Spleen (tissue), 11 donors: ENCODE results near the gene CPED1. TPM values are rescaled to one million over a fixed set of nuclear protein-coding genes. Genes with fewer than 3 reads are reported as not detected.

Experiments
- DNase-seq: peaks from one replicate; pipeline ENCODE4 v3.0.0-alpha.2; 2020
- H3K27ac ChIP-seq, 8 donors: fragments of 200-600 bp; sonication (generic) in 7 of 8; 1 replicate in 4 of 8; 2 replicates in 4 of 8; pipeline versions ENCODE4 v1.5.0 to v1.8.0; 2016 to 2021; ENCODE audit warnings: inconsistent platforms in 4 of 8, mild to moderate bottlenecking in 4 of 8, moderate library complexity in 1 of 8
- H3K27me3 ChIP-seq, 7 donors: fragments of 200-600 bp; sonication (generic) in 6 of 7; replicated peaks in 1 of 7; 1 replicate in 4 of 7; 2 replicates in 3 of 7; pipeline versions ENCODE4 v1.5.0 to v1.8.0; 2016 to 2021; ENCODE audit warnings: inconsistent platforms in 3 of 7, mild to moderate bottlenecking in 1 of 7
- H3K36me3 ChIP-seq, 6 donors: fragments of 200-600 bp; sonication (generic) in 5 of 6; 1 replicate in 4 of 6; 2 replicates in 2 of 6; pipeline versions ENCODE4 v1.5.0 to v1.8.0; 2016 to 2021; ENCODE audit warnings: inconsistent platforms in 2 of 6
- H3K4me1 ChIP-seq, 6 donors: fragments of 200-600 bp; sonication (generic) in 5 of 6; 1 replicate in 3 of 6; 2 replicates in 3 of 6; pipeline versions ENCODE4 v1.5.0 to v1.8.0; 2016 to 2021; ENCODE audit warnings: inconsistent platforms in 3 of 6
- H3K4me3 ChIP-seq, 8 donors: fragments of 200-600 bp; sonication (generic) in 7 of 8; 1 replicate in 4 of 8; 2 replicates in 4 of 8; pipeline versions ENCODE4 v1.5.0 to v1.8.0; 2016 to 2021; ENCODE audit warnings: inconsistent platforms in 4 of 8, mild to moderate bottlenecking in 4 of 8, moderate library complexity in 2 of 8
- H3K9me3 ChIP-seq, 8 donors: fragments of 200-600 bp; sonication (generic) in 7 of 8; 1 replicate in 4 of 8; 2 replicates in 4 of 8; pipeline versions ENCODE4 v1.5.0 to v1.8.0; 2016 to 2021; ENCODE audit warnings: inconsistent platforms in 4 of 8
- POLR2A ChIP-seq, 3 donors: fragments of 450-650 bp; IDR thresholded peaks; one replicate each; pipeline ENCODE4 v1.5.1; 2017; ENCODE audit warnings: antibody characterized with exemption in 3 of 3, mild to moderate bottlenecking in 1 of 3
- POLR2AphosphoS5 ChIP-seq, 3 donors: sonication (generic); formaldehyde crosslinking; IDR thresholded peaks; one replicate each; pipeline ENCODE4 v1.5.1; 2017; ENCODE audit warnings: antibody characterized with exemption in 3 of 3
- WGBS, 5 donors: extraction: QIAGEN DNeasy Blood & Tissue Kit in 3 of 5; methylation state at CpG; one replicate each; pipeline versions ENCODE4 v1.1.5 to v1.1.7; 2013 to 2018; 5-methylcytosine and 5-hydroxymethylcytosine counted together
- intact Hi-C: fragments of 100-400 bp; cut with DNase I; formaldehyde crosslinking; loops from one replicate; pipeline ENCODE4 v1.15.0; 2023; ENCODE audit warnings: low total_unique reads
- polyA plus RNA-seq, 3 donors: library from polyadenylated mRNA; stranded (reverse); fragments of 200-250 nt; gene quantifications; one replicate each; pipeline ENCODE4 v1.2.1, GENCODE V29; 2013
- total RNA-seq, 7 donors: library from RNA; depleted of rRNA in 3 of 7; stranded (reverse); fragments of >200 nt in 3 of 7; fragmentation: NEBNext Ultra II Directional in 4 of 7; extraction: Animal tissue kit (Norgen Biotek cat#: 25700) in 4 of 7; gene quantifications; one replicate each; pipeline versions ENCODE4 v1.1.0 to v1.2.1, GENCODE V29; 2016 to 2021
- TF ChIP-seq, protein P1 (sequence below), 11 experiments: fragments of 200-600 bp in 7 of 11; fragments of 450-650 bp in 4 of 11; sonication (generic) in 4 of 11; IDR thresholded peaks in 8 of 11; conservative IDR thresholded peaks in 3 of 11; 1 replicate in 7 of 11; 2 replicates in 4 of 11; pipeline versions ENCODE4 v1.4.0 to v1.8.0; 2016 to 2021; ENCODE audit warnings: antibody characterized with exemption in 11 of 11, inconsistent platforms in 4 of 11, mild to moderate bottlenecking in 1 of 11
- donor health status: healthy with polysubstance abuse.
- donor health status: DM: no; HTN: no; CAD: no; lungs with moderate emphysema.
- donor health status: DM: no; HTN: no; CAD: no.
- donor health status: Bipolar disorder and iron deficiency.
- donor health status: healthy.
- donor health status: DM: no; HTN: no; CAD: no.
- donor health status: DM: yes; HTN: yes; CAD: no.

The CPED1 gene
- total and polyA plus RNA-seq, 10 donors: 1.5 to 81.6 (median 38.6) TPM

DNA sequence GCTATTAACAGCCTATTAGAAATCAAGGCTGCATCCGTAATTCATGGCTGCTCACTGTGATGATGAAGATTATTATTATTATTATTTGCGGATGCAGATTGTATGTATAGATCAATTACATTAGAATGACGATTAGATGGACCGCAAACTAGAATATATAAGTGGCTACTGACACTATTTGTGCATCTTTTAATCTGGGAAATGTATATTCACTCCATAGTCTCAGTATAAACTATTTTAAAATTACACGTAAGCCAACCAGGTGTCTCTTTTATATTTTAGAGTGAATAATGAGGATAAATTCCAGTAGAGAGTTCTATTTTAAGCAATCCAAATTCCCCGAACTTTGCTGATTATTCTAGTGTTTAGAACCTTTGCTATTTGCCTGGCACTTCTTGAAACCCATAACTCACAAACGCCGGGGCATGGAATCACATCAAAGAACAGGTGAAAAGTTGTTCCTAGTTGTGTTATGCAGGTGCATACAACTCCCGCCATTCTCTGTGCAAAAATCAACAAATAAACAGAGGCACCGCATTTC lies 38.4 kb upstream of the CPED1 start:
- peak overlapping the region in 7 of 8 donors; percentile 92 to 97 (median 96) for H3K27ac ChIP-seq
- no peak for DNase-seq
- H3K36me3 ChIP-seq: peaks cover 0 to 34% (median 17%) of the 10 kb centered on the region in 6 donors
- intact Hi-C loops: no loop called here
- H3K4me3 ChIP-seq: peak overlapping the region; percentile 44 to 83 (median 66)
- no peaks in the 10 kb centered on the region for H3K9me3 ChIP-seq
- no peaks in the 10 kb centered on the region for H3K27me3 ChIP-seq
- 0 to 2% (median 1%) methylated on average over 10 of the region's 10 CpGs for WGBS, 5 donors
- peaks cover 8 to 52% (median 33%) of the 10 kb centered on the region in 6 donors for H3K4me1 ChIP-seq
- TF ChIP-seq POLR2A (IDR thresholded peaks at IDR 0.05): peak in 1 of 3 donors; percentile 21
- no peak for TF ChIP-seq POLR2AphosphoS5 (IDR thresholded peaks at IDR 0.05)
- TF ChIP-seq, protein P1, sequence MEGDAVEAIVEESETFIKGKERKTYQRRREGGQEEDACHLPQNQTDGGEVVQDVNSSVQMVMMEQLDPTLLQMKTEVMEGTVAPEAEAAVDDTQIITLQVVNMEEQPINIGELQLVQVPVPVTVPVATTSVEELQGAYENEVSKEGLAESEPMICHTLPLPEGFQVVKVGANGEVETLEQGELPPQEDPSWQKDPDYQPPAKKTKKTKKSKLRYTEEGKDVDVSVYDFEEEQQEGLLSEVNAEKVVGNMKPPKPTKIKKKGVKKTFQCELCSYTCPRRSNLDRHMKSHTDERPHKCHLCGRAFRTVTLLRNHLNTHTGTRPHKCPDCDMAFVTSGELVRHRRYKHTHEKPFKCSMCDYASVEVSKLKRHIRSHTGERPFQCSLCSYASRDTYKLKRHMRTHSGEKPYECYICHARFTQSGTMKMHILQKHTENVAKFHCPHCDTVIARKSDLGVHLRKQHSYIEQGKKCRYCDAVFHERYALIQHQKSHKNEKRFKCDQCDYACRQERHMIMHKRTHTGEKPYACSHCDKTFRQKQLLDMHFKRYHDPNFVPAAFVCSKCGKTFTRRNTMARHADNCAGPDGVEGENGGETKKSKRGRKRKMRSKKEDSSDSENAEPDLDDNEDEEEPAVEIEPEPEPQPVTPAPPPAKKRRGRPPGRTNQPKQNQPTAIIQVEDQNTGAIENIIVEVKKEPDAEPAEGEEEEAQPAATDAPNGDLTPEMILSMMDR (IDR thresholded peaks at IDR 0.05 in 8 of 11, conservative IDR thresholded peaks at IDR 0.05 in 3 of 11): no peak

DNA sequence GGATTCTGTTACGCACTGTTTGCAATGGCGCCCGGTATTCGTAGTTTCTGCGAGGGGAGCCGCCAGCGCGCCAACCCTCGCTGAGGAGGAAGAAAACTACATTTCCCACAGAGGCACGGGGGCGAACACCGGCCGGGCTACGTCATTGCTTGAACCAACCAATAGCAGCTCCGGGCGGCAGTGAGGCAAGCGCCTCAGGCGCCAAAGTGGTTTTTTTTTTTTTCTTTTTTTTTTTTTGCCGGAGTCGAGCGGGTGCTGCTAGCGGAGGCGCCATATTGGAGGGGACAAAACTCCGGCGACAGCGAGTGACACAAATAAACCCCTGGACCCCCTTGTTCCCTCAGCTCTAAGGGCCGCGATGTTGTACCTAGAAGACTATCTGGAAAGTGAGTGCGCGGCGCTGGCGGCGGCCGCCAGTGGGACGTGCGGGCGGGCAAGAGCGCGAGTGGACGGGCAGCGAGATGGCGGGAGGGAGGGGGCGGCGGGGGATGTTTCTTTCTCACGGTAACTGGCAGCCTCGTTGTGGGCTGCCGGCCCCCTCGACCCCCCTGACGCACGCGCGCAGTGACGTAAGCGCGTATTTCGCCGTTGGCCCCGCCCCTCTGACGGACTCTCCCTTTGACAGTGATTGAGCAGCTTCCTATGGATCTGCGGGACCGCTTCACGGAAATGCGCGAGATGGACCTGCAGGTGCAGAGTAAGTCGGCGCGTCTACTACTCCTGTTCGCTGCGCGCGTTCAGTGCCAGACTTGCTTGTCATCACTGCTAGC lies 37.8 kb upstream of the CPED1 start, which contains the start of gene ING3:
TSS of gene ING3 (plus strand) at position 239 of the 770 bp plus-strand sequence. CDS start at position 359, 120 bp downstream.
- Histone ChIP-seq H3K4me3 (peak within 1 kb of the TSS; percentile 50 to 83 (median 66)), H3K4me1 (peaks cover 8 to 59% (median 33%) of the 10 kb centered on the region in 6 donors), H3K27ac (peak within 1 kb of the TSS; percentile 88 to 97 (median 96)), H3K36me3 (peaks cover 0 to 40% (median 23%) of the 10 kb centered on the region in 6 donors), H3K27me3 (no peaks in the 10 kb centered on the region), H3K9me3 (no peaks in the 10 kb centered on the region)
- WGBS, 5 donors: 0% methylated on average over 52 to 71 of the region's 71 CpGs
- peak; percentile 99 for DNase-seq
- intact Hi-C loops: no loop called here
- TF ChIP-seq POLR2AphosphoS5 (IDR thresholded peaks at IDR 0.05) (peak; percentile 83 to 90 (median 85)), POLR2A (IDR thresholded peaks at IDR 0.05) (peak in 2 of 3 donors; percentile 19 to 64)
- TF ChIP-seq, protein P1 (IDR thresholded peaks at IDR 0.05 in 8 of 11, conservative IDR thresholded peaks at IDR 0.05 in 3 of 11): no peak

DNA sequence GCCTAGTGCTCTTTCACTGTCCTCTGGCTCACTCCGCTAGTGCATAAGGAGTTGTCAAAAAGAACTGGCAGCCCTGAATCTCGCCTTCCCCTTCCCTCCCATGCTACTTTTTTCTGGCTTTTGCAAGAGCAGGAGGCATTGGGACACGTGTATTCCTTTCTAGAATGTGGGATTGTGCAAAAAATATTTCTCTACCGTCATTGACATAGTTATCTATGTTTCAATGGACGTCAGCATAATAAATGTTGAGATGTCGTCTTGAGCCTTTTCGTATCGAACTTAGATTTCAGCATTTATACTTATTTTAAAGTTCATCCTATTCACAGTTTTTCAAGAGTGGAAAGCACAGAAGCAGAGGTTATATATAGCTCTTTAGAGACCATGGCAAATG lies 37.2 kb upstream of the CPED1 start:
- WGBS, 5 donors: 7 to 18% (median 14%) methylated on average over 8 of the region's 8 CpGs
- Histone ChIP-seq H3K4me3 (peak overlapping the region; percentile 50 to 83 (median 66)), H3K27ac (peak overlapping the region; percentile 88 to 97 (median 96)), H3K9me3 (no peaks in the 10 kb centered on the region), H3K36me3 (peaks cover 0 to 46% (median 29%) of the 10 kb centered on the region in 6 donors), H3K4me1 (peaks cover 8 to 59% (median 33%) of the 10 kb centered on the region in 6 donors), H3K27me3 (no peaks in the 10 kb centered on the region)
- no peak for DNase-seq
- intact Hi-C loops: no loop called here
- TF ChIP-seq, protein P1 (IDR thresholded peaks at IDR 0.05 in 8 of 11, conservative IDR thresholded peaks at IDR 0.05 in 3 of 11): no peak
- TF ChIP-seq POLR2A (IDR thresholded peaks at IDR 0.05) (no peak), POLR2AphosphoS5 (IDR thresholded peaks at IDR 0.05) (no peak)

DNA sequence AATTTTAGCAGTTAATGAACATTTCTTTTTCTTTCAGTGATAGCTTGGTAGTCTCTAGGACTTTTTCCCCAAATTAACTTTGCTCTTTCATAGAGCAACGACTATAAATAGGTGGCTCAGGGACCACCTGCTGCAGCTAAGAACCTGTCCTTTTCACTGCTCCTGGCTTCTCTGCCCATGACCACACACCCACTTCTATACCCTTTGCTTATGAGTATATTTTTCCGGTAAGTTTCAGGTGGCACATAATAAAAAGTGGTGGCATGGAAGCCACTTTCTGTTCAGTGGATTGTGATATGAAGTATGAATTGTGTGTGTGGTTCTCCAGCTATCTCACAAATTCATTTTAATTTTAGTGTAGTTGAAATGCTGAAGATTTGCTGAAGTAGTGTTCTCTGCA lies 36.7 kb upstream of the CPED1 start:
- Histone ChIP-seq H3K27ac (peak overlapping the region in 6 of 8 donors; percentile 92 to 97 (median 96)), H3K4me3 (peak overlapping the region; percentile 0 to 83 (median 66))

More for the DNA sequence above, 36.7 kb upstream of the CPED1 start:
- WGBS, 5 donors: 60 to 80% (median 71%) methylated on average over 2 of the region's 2 CpGs
- H3K9me3 ChIP-seq: no peaks in the 10 kb centered on the region
- intact Hi-C loops: no loop called here
- no peak for DNase-seq
- H3K4me1 ChIP-seq: peaks cover 8 to 59% (median 33%) of the 10 kb centered on the region in 6 donors
- peaks cover 0 to 51% (median 33%) of the 10 kb centered on the region in 6 donors for H3K36me3 ChIP-seq
- no peaks in the 10 kb centered on the region for H3K27me3 ChIP-seq
- TF ChIP-seq POLR2A (IDR thresholded peaks at IDR 0.05) (no peak), POLR2AphosphoS5 (IDR thresholded peaks at IDR 0.05) (no peak)
- TF ChIP-seq, protein P1 (IDR thresholded peaks at IDR 0.05 in 8 of 11, conservative IDR thresholded peaks at IDR 0.05 in 3 of 11): no peak
